ENCODE measurements around the gene SLC6A16. TPM values are rescaled to one million over a fixed set of nuclear protein-coding genes. Genes with fewer than 3 reads are reported as not detected.

Gene SLC6A16
- total RNA-seq, 2 experiments from 2014 or later: 4.8 to 5.7 TPM

GRCh38 chr19:49340865-49341718 is 16.1 kb upstream of the SLC6A16 start:
- Mint-ChIP-seq H3K4me1 (peaks cover 34% of the 10 kb centered on the region), H3K4me3 (no peak overlapping the region), H3K27me3 (no peaks in the 10 kb centered on the region), H3K27ac (no peak overlapping the region), H3K9me3 (no peaks in the 10 kb centered on the region), H3K36me3 (ENCODE audit: low read depth) (peaks cover 45% of the 10 kb centered on the region)
- POLR2A ChIA-PET: no interaction called here
- CTCF ChIA-PET: interaction anchor here (0.7 kb wide), 1 partner anchor 244 kb away, joined by 5 read pairs; no protein-coding TSS in a partner anchor
- DNase-seq: no peak

GRCh38 chr19:49340069-49340864 is 15.3 kb upstream of the SLC6A16 start:
- H3K36me3 Mint-ChIP-seq (ENCODE audit: low read depth): peaks cover 51% of the 10 kb centered on the region
- no peaks in the 10 kb centered on the region for H3K27me3 Mint-ChIP-seq
- peaks cover 41% of the 10 kb centered on the region for H3K4me1 Mint-ChIP-seq
- DNase-seq: no peak
- no peak overlapping the region for H3K4me3 Mint-ChIP-seq
- H3K27ac Mint-ChIP-seq: peak overlapping the region; percentile 66
- ChIA-PET POLR2A (no interaction called here), CTCF (interaction anchor here (0.7 kb wide), 1 partner anchor 243 kb away, joined by 5 read pairs; no protein-coding TSS in a partner anchor)
- H3K9me3 Mint-ChIP-seq: no peaks in the 10 kb centered on the region

GRCh38 chr19:49339301-49340068 is 14.5 kb upstream of the SLC6A16 start:
- Mint-ChIP-seq H3K27ac (no peak overlapping the region), H3K36me3 (ENCODE audit: low read depth) (peaks cover 52% of the 10 kb centered on the region), H3K4me3 (no peak overlapping the region), H3K9me3 (no peaks in the 10 kb centered on the region), H3K27me3 (no peaks in the 10 kb centered on the region), H3K4me1 (peaks cover 48% of the 10 kb centered on the region)
- POLR2A ChIA-PET: no interaction called here
- no peak for DNase-seq
- CTCF ChIA-PET: no interaction called here

DNA sequence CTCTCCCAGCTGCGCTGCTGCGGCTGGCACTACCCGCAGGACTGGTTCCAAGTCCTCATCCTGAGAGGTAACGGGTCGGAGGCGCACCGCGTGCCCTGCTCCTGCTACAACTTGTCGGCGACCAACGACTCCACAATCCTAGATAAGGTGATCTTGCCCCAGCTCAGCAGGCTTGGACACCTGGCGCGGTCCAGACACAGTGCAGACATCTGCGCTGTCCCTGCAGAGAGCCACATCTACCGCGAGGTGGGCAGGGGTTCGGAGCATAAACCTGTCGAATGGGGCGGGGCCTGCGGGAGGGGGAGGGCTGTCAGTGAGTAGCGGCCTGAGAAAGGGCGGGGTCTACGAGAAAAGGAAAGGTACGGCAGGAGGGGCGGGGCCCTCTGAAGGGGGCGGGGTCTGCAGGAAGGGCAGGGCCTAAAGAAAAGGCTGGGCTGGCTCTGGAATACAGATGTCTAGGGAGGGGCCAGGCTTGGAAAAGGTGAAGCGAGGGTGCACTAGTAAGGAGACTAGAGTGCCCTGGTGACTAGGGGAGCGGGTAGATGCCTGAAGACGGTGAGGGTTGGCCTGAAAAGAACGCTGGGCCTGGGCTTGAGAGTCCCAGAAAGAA is 13.8 kb upstream of the SLC6A16 start:
- no peak for DNase-seq
- Mint-ChIP-seq H3K27ac (no peak overlapping the region), H3K4me1 (peaks cover 54% of the 10 kb centered on the region), H3K9me3 (no peaks in the 10 kb centered on the region), H3K36me3 (ENCODE audit: low read depth) (peaks cover 52% of the 10 kb centered on the region), H3K27me3 (no peaks in the 10 kb centered on the region), H3K4me3 (no peak overlapping the region)
- CTCF ChIA-PET: no interaction called here
- POLR2A ChIA-PET: no interaction called here

DNA sequence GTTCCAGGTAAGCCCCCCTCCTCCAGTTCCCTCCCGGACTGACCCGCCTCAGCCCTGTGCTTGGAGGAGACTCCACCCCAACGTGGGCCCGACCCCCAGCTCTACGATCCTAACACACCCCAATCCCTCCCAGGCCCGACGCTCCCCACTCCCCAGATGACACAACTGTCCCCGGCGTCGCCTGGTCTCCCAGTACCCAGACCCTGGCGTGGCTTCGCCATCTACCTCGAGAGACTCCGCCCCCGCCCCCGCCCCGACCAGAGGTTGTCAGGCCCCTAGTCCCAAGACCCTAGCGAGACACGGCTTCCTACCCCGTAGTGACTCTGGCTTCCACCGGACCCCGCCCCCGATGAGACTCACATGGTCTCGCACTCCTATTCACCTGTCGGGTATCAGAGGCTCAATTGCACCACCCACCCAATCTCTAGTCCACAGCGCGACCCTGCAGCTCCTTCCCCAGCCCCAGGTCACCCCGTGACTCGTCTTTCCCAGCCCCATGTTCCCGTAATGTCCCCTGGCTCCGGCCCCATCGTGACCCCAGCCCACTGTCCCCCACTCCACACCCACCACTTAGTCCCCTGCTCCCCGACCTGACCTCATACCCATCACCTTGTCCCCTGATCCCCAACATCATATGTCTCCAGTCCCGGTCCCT is 13.2 kb upstream of the SLC6A16 start:
- Mint-ChIP-seq H3K27ac (no peak overlapping the region), H3K27me3 (no peaks in the 10 kb centered on the region), H3K9me3 (no peaks in the 10 kb centered on the region), H3K4me1 (peaks cover 60% of the 10 kb centered on the region), H3K36me3 (ENCODE audit: low read depth) (peaks cover 56% of the 10 kb centered on the region), H3K4me3 (no peak overlapping the region)
- ChIA-PET CTCF (interaction anchor here (1.6 kb wide), 1 partner anchor 37 kb away, joined by 3 read pairs; no protein-coding TSS in a partner anchor), POLR2A (no interaction called here)
- DNase-seq: no peak

DNA sequence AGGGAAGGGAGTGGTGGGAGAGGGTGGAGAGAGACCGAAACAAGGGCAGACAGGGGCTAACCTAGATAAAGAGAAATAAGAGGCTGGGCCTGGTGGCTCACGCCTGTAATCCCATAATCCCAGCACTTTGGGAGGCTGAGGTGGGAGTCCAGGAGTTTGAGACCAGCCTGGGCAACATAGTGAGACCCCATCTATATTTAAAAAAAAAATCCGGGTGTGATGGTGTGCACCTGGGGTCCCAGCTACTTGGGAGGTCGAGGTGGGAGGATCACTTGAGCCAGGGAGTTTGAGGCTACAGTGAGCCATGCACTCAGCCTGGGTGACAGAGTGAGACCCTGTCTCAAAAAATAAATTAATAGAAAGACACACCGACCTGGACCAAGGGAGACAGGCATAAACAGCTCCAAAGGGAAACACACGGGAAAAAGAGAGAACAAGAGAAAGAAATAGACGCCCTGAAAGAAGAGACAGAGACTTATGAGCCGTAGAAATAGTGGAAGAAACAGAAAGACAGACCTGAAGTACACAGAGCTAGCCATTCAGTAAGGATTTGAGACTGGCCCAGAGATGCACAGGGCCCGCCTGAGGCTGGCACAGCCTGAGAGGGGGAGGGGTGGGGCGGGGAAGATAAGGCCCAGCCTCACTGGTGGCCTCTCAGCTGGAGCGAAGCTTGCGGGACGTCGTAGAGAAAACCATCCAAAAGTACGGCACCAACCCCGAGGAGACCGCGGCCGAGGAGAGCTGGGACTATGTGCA is 12.5 kb upstream of the SLC6A16 start:
- no peak for DNase-seq
- H3K27ac Mint-ChIP-seq: peak overlapping the region; percentile 100
- ChIA-PET CTCF (interaction anchor here (1.6 kb wide), 1 partner anchor 36 kb away, joined by 3 read pairs; no protein-coding TSS in a partner anchor), POLR2A (no interaction called here)
- H3K36me3 Mint-ChIP-seq (ENCODE audit: low read depth): peaks cover 51% of the 10 kb centered on the region
- H3K4me3 Mint-ChIP-seq: peak overlapping the region; percentile 100
- H3K9me3 Mint-ChIP-seq: no peaks in the 10 kb centered on the region
- H3K27me3 Mint-ChIP-seq: no peaks in the 10 kb centered on the region
- H3K4me1 Mint-ChIP-seq: peaks cover 67% of the 10 kb centered on the region

- Mint-ChIP-seq H3K27me3 (no peaks in the 10 kb centered on the region), H3K27ac (peak overlapping the region; percentile 100), H3K4me1 (peaks cover 75% of the 10 kb centered on the region), H3K9me3 (no peaks in the 10 kb centered on the region), H3K4me3 (peak overlapping the region; percentile 100), H3K36me3 (ENCODE audit: low read depth) (peaks cover 55% of the 10 kb centered on the region)
- no peak for DNase-seq
- ChIA-PET CTCF (interaction anchor here (0.6 to 1.6 kb wide), 3 partner anchors 35 to 347 kb away, joined by 3 read pairs; partner anchors contain the start of gene FLT3LG), POLR2A (interaction anchor here (0.7 kb wide), 1 partner anchor 18 kb away, joined by 3 read pairs; no protein-coding TSS in a partner anchor)
These were observed 11.7 kb upstream of the SLC6A16 start for GRCh38 chr19:49336482-49337266.

GRCh38 chr19:49335784-49336481 is 10.9 kb upstream of the SLC6A16 start:
- Mint-ChIP-seq H3K4me3 (peak overlapping the region; percentile 100), H3K4me1 (peaks cover 82% of the 10 kb centered on the region), H3K27ac (peak overlapping the region; percentile 100), H3K36me3 (ENCODE audit: low read depth) (peaks cover 61% of the 10 kb centered on the region), H3K9me3 (no peaks in the 10 kb centered on the region), H3K27me3 (no peaks in the 10 kb centered on the region)
- POLR2A ChIA-PET: no interaction called here
- peak; percentile 54 for DNase-seq
- CTCF ChIA-PET: interaction anchor here (1.2 kb wide), 1 partner anchor 138 kb away, joined by 3 read pairs; the partner anchor contains the start of gene FLT3LG

DNA sequence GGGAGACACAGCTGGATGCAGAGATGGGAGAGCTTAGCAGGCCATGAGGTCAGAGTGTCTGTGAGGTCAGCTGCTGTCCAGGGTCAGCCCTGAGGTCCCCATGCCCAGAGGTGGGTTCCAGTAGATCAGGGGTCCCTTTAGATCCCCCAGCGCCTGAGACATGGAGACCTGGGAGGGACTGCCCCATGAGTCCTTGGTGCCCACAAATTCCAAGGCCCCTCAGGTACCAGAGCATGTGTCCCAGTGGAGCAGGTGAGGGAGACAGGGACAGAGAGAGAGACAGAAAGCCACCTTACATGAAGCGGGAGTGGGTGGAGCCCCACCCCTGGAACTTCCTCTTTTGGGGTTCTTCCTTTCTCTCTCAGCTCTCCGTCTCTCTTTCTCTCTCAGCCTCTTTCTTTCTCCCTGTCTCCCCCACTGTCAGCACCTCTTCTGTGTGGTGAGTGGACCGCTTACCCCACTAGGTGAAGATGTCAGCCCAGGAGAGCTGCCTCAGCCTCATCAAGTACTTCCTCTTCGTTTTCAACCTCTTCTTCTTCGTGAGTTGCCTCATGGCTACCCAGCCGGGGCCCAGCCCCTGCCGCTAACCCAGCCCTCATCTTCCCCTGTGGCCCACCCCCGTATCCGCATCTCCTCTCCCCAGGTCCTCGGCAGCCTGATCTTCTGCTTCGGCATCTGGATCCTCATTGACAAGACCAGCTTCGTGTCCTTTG is 10.2 kb upstream of the SLC6A16 start, which contains the start of gene CD37:
Gene CD37, plus strand, starts transcription at position 336 of the 713 bp plus-strand sequence. Its CDS starts 135 bp downstream, at position 471.
- H3K9me3 Mint-ChIP-seq: no peaks in the 10 kb centered on the region
- peaks cover 59% of the 10 kb centered on the region for H3K36me3 Mint-ChIP-seq (ENCODE audit: low read depth)
- CTCF ChIA-PET: interaction anchor here (1.2 to 1.4 kb wide), 2 partner anchors 23 to 138 kb away, joined by 3 read pairs; partner anchors contain the start of gene FLT3LG
- H3K4me1 Mint-ChIP-seq: peaks cover 84% of the 10 kb centered on the region
- POLR2A ChIA-PET: no interaction called here
- H3K4me3 Mint-ChIP-seq: peak within 1 kb of the TSS; percentile 100
- peak within 1 kb of the TSS; percentile 100 for H3K27ac Mint-ChIP-seq
- DNase-seq: peak; percentile 69
- H3K27me3 Mint-ChIP-seq: no peaks in the 10 kb centered on the region
